ENCODE data around the gene PHACTR3.

The PHACTR3 gene

GRCh38 chr20:59824711-59825562 lies 220.6 kb downstream of the PHACTR3 start:
- no peak overlapping the region for H3K4me3 ChIP-seq (ENCODE audit: low read length)
- no peak for DNase-seq (ENCODE audit: low read depth, low spot score)

GRCh38 chr20:59825563-59825920 lies 221.2 kb downstream of the PHACTR3 start:
- H3K4me3 ChIP-seq (ENCODE audit: low read length) = no peak overlapping the region
- no peak for DNase-seq (ENCODE audit: low read depth, low spot score)

GRCh38 chr20:59825944-59826759 lies 221.8 kb downstream of the PHACTR3 start:
- DNase-seq (ENCODE audit: low read depth, low spot score) = no peak
- no peak overlapping the region for H3K4me3 ChIP-seq (ENCODE audit: low read length)

GRCh38 chr20:59827138-59828056 lies 223.1 kb downstream of the PHACTR3 start:
- DNase-seq (ENCODE audit: low read depth, low spot score) = no peak
- no peak overlapping the region for H3K4me3 ChIP-seq (ENCODE audit: low read length)

- DNase-seq (ENCODE audit: low read depth, low spot score) = no peak
- H3K4me3 ChIP-seq (ENCODE audit: low read length) = no peak overlapping the region
Observed at GRCh38 chr20:59828125-59829053, 224.0 kb downstream of the PHACTR3 start.

- H3K4me3 ChIP-seq (ENCODE audit: low read length) = no peak overlapping the region
- no peak for DNase-seq (ENCODE audit: low read depth, low spot score)
Observed at GRCh38 chr20:59829054-59829785, 224.9 kb downstream of the PHACTR3 start.

GRCh38 chr20:59829786-59830664 lies 225.7 kb downstream of the PHACTR3 start:
- no peak overlapping the region for H3K4me3 ChIP-seq (ENCODE audit: low read length)
- no peak for DNase-seq (ENCODE audit: low read depth, low spot score)

- H3K4me3 ChIP-seq (ENCODE audit: low read length) = no peak overlapping the region
- DNase-seq (ENCODE audit: low read depth, low spot score) = no peak
Observed at GRCh38 chr20:59830665-59831023, 226.3 kb downstream of the PHACTR3 start.

GRCh38 chr20:59831024-59831915 lies 226.9 kb downstream of the PHACTR3 start:
- DNase-seq (ENCODE audit: low read depth, low spot score) = no peak
- H3K4me3 ChIP-seq (ENCODE audit: low read length) = no peak overlapping the region

- no peak overlapping the region for H3K4me3 ChIP-seq (ENCODE audit: low read length)
- DNase-seq (ENCODE audit: low read depth, low spot score) = no peak
Observed at GRCh38 chr20:59831916-59832270, 227.6 kb downstream of the PHACTR3 start.

- no peak overlapping the region for H3K4me3 ChIP-seq (ENCODE audit: low read length)
- DNase-seq (ENCODE audit: low read depth, low spot score) = no peak
Observed at GRCh38 chr20:59832406-59833363, 228.3 kb downstream of the PHACTR3 start.

- DNase-seq (ENCODE audit: low read depth, low spot score) = no peak
- H3K4me3 ChIP-seq (ENCODE audit: low read length) = no peak overlapping the region
Observed at GRCh38 chr20:59835057-59835447, 230.7 kb downstream of the PHACTR3 start.

- DNase-seq (ENCODE audit: low read depth, low spot score) = no peak
Observed at GRCh38 chr20:59835448-59836395, 231.4 kb downstream of the PHACTR3 start.

GRCh38 chr20:59836767-59837166 lies 232.4 kb downstream of the PHACTR3 start:
- no peak overlapping the region for H3K4me3 ChIP-seq (ENCODE audit: low read length)
- DNase-seq (ENCODE audit: low read depth, low spot score) = no peak

More at GRCh38 chr20:59835448-59836395, 231.4 kb downstream of the PHACTR3 start:
- no peak overlapping the region for H3K4me3 ChIP-seq (ENCODE audit: low read length)
